Glomerular visceral epithelial cell (primary cell): Measurements from ENCODE around the gene NPIPB12.
"Not testable (repeated sequence)": the region's sequence is repeated elsewhere in the genome, so short reads cannot be mapped to it uniquely, and the experiment has no call there.

Experiments used
- DNase-seq: peaks from one replicate; pipeline ENCODE4 v3.0.0-alpha.2; 2016; ENCODE audit errors: extremely low spot score

The NPIPB12 gene

DNA sequence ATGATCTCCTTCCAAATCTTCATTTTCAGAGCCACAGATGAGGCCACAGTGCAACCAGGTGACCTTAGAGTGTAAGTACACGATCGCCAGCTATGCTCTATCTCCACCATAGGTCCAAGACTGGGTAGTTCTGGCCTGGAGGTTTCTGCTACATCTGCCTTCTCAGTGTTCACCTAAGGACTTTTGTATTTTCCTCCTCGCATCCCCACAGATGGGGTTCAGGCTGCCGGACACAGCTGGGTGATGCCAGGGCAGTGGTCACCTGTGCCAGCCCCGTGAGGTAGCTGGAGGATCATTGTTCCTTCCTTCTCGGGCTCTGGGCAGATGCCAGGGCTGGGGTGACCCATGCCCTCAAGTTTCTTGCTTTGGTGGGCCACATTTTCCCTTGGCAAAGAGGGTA is at the start of gene NPIPB12:
Gene NPIPB12 (minus strand): TSS at position 101 of the 400 bp plus-strand sequence.
- not testable (repeated sequence) for DNase-seq

DNA sequence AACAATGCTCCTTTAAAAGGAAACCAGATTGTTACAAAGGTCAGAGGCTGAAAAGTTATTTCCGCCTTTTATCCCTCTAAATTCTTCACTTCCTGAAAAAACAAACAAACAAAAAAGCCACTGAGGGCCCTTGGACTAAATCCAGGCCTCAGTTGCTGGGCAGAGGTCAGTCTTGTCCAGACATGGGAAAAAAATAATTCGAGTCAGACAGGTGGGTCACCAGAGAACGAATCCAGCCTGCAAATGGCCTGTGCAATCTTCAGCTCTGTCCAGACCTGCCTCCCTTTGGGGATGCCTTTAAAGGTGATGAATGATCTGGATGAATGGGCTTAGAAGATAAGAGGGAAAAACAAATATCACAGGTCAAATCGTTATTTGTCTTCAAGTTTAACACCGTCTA is 15.3 kb upstream of the NPIPB12 start:
- not testable (repeated sequence) for DNase-seq

DNA sequence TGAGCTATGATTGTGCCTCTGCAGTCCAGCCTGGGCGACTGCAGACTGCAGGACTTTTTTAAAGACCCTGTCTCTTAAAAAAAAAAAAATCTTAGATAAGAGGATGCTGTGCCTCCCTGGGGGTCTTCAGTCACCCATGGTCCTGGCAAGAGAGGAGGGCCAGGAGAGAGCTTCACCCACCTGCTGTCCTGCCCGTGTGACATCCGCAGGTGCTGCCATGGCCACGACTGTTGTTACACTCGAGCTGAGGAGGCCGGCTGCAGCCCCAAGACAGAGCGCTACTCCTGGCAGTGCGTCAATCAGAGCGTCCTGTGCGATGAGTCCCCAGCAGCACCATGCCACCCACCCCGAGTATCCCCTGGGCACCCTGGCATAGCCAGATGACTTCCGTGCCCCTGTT is 23.9 kb downstream of the NPIPB12 start:
- DNase-seq = not testable (repeated sequence)

DNA sequence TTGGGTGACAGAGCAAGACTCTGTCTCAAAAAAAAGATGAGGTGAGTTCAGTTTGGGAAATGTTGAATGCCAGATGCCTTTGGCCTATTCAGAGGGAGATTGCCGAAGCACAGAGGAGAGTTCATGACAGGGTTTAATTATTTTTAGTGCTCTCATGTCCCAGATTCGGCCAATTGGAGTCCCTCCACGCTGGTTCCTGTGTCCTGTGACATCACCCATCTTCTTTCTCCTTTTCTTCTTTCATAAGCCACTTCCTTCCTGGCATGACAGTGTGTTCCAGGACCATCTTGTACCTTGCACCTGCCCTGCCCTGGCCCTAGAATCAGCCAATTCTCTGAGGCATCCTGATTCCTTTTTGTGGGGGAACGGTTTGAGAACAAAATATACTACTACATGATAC is 34.1 kb downstream of the NPIPB12 start:
- DNase-seq = not testable (repeated sequence)

DNA sequence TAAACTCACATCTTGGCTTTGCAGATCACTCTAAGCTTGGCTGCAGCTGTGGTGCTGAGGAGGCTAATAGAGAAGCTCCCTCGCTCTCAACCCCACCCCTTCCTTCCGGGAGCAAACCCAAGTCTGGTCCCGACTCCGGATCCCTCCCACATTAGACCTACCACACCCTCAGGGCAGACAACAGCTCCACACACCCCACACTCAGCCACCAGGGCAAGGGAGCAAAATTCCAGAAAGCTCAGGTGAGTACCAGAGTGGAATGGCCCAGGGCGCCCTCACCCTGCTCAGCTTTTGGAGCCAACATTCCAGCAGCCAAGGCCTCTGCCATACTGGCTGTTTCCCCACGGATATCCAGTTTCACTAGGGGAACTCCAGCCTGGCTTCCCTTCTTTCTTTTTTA is 36.5 kb downstream of the NPIPB12 start:
- not testable (repeated sequence) for DNase-seq

DNA sequence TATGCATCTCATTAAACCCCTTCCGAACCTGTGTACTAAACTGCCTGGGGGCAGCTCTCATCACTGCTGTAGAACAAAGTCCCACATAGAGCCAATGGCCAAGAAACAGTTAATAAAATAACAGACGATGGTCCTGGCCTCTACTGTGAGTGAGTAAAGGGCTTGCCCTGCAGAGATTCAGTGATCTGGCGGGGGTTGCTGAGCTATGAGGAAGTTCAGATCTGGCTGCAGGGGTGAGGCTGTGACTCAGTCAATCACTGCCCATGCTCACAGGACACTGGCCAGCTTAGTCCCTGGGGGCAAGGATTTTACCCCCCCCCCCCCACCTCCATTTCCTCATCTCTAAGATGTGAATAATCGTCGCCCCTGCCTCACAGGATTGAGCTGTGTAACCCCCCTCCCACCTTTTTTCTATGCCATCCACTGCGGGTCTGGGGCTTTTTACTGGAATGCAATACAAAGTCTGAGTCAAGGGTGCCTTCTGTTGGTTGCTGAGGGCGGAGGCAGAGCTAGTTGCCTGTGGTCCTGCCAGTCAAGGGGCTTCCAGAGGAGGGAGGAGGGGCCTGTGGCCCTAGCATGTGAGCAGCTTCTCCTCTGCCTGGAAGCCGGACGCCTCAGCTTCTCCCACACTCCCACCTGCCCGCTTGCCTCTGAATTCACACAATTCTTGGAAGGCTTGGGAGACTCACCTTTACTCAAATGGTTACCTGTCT is 38.4 kb downstream of the NPIPB12 start:
- DNase-seq = not testable (repeated sequence)

DNA sequence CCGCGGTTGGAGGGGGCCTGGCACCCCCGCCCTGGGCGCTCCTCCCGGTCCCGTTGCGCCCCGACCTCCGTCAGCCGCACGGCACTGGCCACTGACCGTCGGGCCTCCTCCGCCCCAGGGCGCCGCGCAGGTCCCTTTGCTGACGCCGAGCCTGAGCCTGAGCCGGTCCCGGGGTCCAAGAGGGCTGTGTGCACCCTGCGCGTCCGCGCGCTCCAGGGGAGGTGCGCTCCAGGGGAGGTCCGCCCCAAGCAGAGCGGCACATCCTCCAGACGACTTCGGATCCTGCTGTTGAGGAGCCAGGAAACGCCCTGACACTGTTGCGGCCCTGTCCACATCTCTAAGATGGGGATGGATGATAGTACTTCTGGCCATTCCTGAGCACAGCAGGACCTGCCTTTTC is 39.3 kb downstream of the NPIPB12 start:
- DNase-seq = not testable (repeated sequence)

DNA sequence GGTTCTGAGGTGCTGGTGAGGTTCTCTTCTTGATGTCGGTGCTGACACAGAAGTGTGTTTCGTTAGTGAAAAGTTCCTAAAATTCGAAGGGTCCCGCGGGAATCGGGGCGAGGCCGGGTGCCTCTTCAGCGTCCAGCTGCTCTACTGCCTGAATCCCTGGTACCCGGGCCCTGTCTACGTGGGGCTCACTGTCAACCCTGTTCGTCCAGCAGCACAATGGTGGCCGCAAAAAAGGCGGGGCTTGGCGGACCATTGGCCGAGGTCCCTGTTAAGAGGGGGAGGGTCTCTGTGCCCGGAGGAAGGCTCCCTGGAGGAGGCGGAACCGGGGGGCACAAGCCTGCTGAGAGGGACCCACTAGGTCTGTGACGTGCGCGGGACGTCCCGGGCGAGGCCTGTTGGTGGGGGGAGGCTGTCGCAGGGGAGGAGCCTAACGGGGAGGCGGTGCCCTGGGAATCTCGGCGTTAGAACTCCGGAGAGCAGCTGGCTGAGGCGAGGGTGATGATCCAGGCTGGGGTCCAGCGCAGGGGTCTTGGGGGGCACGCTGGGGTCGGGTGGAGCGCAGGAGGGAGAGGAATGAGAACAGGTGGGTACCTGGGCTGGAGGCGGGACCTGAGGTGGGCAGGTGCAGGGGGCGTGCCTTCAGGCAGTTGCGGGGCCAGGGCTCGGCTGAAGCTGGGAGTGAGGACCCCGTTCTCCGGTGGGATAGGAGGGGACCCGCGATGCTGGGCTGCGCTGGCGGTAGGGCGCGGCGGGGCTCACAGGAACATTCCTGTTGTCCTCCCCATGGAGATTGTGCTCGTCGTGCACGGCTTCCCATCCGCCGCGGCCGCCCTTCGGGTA is 40.0 kb downstream of the NPIPB12 start:
- not testable (repeated sequence) for DNase-seq

DNA sequence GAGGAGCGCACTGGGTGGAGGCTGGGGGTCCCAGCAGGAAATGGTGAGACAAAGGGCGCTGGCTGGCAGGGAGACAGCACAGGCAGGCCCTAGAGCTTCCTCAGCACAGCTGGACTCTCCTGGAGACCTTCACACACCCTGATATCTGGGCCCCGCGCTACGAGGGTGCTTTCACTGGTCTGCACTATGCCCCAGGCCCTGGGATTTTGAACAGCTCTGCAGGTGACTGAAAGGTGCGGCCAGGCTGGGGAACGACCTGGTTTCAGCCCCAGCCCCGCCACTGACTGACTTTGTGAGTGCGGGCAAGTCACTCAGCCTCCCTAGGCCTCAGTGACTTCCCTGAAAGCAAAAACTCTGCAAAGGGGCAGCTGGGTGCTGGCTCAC is 45.6 kb downstream of the NPIPB12 start:
- not testable (repeated sequence) for DNase-seq

DNA sequence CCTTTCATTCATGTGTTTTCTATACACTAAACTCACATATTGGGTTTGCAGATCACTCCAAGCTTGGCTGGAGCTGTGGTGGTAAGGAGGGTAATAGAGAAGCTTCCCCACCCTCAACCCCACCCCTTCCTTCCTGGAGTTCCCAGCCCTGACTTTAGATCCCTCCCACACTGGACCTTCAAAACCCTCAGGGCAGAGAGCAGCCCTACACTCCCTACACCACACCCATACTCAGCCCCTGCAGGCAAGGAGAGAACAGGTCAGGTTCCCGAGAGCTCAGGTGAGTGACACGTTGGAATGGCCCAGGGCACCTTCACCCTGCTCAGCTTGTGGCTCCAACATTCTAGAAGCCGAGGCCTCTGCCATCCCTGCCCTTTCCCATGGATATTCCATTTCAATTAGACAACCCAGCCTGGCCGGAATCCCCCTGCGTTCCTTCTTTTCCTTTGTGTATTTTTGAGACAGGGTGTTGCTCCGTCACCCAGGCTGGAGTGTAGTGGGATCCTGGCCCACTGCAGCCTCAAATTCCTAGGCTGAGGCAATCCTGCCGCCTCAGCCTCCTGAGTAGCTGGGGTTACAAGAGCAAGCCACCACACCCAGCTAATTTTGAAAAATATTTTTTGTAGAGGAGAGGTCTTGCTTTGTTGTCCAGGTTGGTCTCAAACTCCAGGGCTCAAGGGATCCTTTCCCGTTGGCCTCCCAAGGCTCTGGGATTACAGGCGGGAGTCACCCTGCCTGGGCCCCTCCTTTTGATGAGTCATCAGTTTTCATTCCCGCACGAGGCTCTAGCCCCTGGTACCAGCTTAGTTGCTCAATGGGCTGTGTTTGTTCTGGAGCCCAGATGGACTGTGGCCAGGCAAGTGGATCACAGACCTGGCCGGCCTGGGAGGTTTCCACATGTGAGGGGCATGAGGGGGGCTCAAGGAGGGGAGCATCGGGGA is 46.2 kb downstream of the NPIPB12 start, which contains the start of gene SULT1A4:
Gene SULT1A4 (plus strand): TSS at position 208 of the 941 bp plus-strand sequence. CDS start 1,473 bp downstream, outside the sequence.
- DNase-seq = not testable (repeated sequence)

DNA sequence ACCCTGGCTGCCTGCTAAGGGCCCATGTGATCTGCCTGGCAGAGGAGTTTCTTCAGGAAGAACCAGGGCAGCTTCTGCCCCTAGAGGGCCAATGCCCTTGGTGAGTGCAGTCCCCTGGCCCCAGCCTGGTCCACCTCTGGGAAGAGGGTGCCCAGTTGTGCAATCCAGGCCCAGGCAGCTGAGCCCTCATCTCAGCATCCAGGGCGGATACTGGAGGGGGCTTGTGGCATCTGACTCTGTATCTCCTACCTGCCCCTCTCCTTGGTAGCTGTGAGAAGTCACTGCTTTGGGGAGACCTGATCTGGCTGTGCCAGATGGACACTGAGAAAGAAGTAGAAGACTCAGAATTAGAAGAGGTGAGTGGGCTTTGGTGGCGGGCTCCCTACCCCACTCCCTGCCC is 48.5 kb downstream of the NPIPB12 start:
- DNase-seq = not testable (repeated sequence)

DNA sequence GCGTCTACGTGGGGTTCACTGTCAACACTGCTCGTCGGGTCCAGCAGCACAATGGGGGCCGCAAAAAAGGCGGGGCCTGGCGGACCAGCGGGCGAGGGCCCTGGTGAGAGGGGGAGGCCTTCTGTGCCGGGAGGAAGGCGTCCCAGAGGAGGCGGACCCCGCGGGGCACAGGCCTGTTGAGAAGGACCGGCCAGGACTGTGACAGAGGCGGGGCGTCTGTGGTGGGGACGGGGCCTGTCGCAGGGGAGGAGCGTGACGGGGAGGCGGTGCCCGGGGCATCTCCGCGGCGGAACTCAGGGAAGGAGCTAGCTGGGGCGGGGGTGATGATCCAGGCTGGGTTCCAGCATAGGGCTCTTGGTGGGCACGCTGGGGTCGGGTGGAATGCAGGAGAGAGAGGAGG is 51.4 kb downstream of the NPIPB12 start:
- DNase-seq = not testable (repeated sequence)

DNA sequence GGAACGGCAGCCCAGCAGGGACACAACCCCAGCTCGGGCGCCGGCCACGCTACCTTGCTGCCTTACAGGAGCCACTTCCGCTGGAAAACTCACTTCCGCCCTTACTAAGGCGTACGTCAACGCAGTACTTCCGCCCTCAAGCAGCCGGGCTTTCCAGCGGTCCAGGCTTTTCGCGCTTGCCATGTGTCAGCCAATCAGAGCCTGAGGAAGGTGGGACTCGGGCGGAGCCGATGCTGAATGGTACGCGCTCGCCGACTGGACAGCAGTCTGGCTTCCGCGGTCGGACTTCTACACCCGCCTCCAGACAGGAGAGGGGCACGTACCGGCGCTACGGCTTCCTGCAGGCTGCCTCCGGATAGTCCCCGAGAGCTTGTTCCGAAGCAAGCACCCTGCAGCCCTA is 51.9 kb downstream of the NPIPB12 start, which contains the start of the genes BOLA2 and SLX1B:
Gene BOLA2 (minus strand): TSS at position 83 of the 400 bp plus-strand sequence. CDS start 98 bp downstream, outside the sequence.
Gene SLX1B (plus strand): TSS at position 265 of the 400 bp plus-strand sequence.
- not testable (repeated sequence) for DNase-seq

DNA sequence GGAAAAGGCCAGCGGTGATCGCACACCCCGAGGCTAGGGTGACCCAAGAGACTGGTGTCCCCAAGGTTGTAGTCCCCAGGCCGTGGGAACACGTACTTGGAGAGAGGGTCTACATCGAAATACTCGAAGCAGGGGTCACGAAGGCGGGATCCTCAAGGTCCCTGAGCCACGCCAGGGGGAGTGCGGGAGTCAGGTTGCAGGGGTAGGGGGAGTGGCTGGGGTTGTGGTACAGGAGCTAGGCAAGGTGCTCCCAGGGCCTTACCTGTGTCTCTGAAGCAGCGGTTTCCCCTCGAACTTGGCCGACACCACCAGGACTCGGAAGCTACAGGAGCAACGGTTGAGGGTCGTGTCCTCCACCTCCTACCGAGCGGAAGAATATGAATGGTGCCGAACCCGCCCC is 52.5 kb downstream of the NPIPB12 start:
- not testable (repeated sequence) for DNase-seq
